ENCODE results near the gene HNRNPA2B1. TPM values are rescaled to one million over a fixed set of nuclear protein-coding genes. Genes with fewer than 3 reads are reported as not detected.

Gene HNRNPA2B1
- total RNA-seq, 3 donors from 2014 or later, result 345 to 441 (median 379) TPM

- DNase-seq (no peak), ATAC-seq (no peak)
- Histone ChIP-seq H3K4me1 (ENCODE audit: low read depth) (no peaks in the 10 kb centered on the region), H3K9me3 (no peaks in the 10 kb centered on the region), H3K4me3 (no peak overlapping the region), H3K36me3 (ENCODE audit: low read depth) (no peaks in the 10 kb centered on the region)
- intact Hi-C loops (cut with DNase I, micrococcal nuclease), result no loop called here
- TF ChIP-seq CTCF (IDR thresholded peaks at IDR 0.05), result no peak
These were observed 60.2 kb downstream of the HNRNPA2B1 start for GRCh38 chr7:26140380-26140779.

Other genes with a start within 250 kb of the HNRNPA2B1 start
- 10 to 100 TPM in 1 of 3 donors, 1 to 10 TPM in 2; 7.3 to 12.2 (median 8.4) TPM for gene NFE2L3, start 48.5 kb downstream of the HNRNPA2B1 start, total RNA-seq
- 10 to 100 TPM; 61.3 to 93.8 (median 81.4) TPM for gene CBX3, start 999 bp upstream of the HNRNPA2B1 start, total RNA-seq
- 1 to 10 TPM; 1.9 to 5.7 (median 4.7) TPM for gene SNX10, start 91.1 kb upstream of the HNRNPA2B1 start, total RNA-seq

Measured in mucosa of descending colon (tissue), 3 donors.